ENCODE results near the gene SLC49A3.
"Not testable (repeated sequence)": the region's sequence is repeated elsewhere in the genome, so short reads cannot be mapped to it uniquely, and the experiment has no call there.

Gene SLC49A3

DNA sequence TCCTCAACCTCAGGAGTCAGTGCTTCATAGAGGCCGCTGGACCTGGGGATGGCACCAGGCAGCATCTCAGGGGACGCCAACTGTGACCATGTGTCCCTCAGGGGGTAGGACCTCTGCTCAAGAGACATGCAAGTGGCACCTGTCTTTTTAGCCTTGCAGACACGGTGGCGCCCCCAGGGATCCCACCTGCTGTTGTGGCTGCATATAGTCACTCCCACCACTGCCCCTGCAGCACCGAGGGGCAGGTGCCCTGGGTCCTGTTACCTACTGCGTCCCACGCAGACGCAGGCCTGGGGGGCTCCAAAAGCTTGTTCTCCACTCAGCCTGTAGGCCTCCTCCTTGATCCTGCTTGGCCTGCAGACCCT is 12.1 kb downstream of the SLC49A3 start:
- no peak overlapping the region for H3K27ac ChIP-seq (ENCODE audit: low read length)
- H3K4me1 ChIP-seq (ENCODE audit: control insufficient read depth in 1 of 2, insufficient read depth in 2 of 2, low read length in 2 of 2), result peaks cover 12 to 33% of the 10 kb centered on the region in 2 donors
- H3K36me3 ChIP-seq (ENCODE audit: control insufficient read depth in 1 of 2, insufficient read depth in 2 of 2, low read length in 2 of 2), result peaks cover 5 to 9% of the 10 kb centered on the region in 2 donors
- no peaks in the 10 kb centered on the region for H3K27me3 ChIP-seq (ENCODE audit: low read depth, low read length)
- no peak overlapping the region for H3K4me3 ChIP-seq (ENCODE audit: low read depth in 1 of 2, low read length in 2 of 2)
- no peaks in the 10 kb centered on the region for H3K9me3 ChIP-seq (ENCODE audit: control insufficient read depth in 1 of 2, low read length in 2 of 2)

DNA sequence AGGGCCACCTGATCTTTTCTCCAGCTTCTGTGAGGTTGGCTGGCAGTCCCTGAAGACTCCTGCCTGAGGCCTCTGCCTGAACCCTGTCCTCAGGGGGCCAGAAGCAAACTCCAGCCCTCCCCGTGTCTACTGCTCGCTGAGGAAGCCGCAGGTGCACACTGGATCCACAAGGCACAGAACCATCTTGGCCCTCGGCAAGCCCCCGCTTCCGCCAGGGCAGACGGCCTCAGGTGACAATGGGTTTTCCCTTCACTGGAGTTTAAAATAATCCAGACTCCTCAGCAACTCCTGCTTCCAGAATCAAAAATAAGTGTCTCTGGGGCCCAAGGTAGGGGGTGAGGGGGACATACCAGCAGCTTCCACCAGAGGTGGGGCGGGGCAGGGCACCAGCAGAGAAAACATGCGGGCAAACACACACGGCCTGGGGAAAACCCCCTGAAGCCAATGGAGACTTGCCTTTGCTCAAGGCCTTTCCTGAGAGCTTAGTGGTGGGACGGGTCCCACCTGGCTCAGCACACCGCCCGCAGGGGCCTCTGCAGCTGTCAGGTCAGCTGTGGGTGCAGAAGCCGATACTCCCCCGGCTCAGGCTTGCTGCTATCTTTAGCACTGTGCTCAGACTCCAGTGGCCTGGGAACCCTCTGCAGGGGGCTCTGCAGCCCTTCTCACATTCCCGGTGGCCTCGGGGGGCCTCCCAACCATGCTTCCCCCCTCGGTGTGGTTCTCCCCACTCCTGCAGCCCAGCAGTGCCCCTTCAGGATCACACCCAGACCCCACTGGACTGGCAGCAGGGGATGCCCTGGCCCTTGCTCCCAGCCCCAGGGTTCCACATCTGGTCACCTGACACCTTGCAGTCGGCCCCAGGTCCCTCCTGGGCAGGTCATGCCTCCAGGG is 12.7 kb downstream of the SLC49A3 start:
- Histone ChIP-seq H3K36me3 (ENCODE audit: control insufficient read depth in 1 of 2, insufficient read depth in 2 of 2, low read length in 2 of 2) (peaks cover 10 to 16% of the 10 kb centered on the region in 2 donors), H3K4me1 (ENCODE audit: control insufficient read depth in 1 of 2, insufficient read depth in 2 of 2, low read length in 2 of 2) (peaks cover 12 to 32% of the 10 kb centered on the region in 2 donors), H3K9me3 (ENCODE audit: control insufficient read depth in 1 of 2, low read length in 2 of 2) (no peaks in the 10 kb centered on the region), H3K4me3 (ENCODE audit: low read depth in 1 of 2, low read length in 2 of 2) (no peak overlapping the region), H3K27ac (ENCODE audit: low read length) (no peak overlapping the region), H3K27me3 (ENCODE audit: low read depth, low read length) (no peaks in the 10 kb centered on the region)

DNA sequence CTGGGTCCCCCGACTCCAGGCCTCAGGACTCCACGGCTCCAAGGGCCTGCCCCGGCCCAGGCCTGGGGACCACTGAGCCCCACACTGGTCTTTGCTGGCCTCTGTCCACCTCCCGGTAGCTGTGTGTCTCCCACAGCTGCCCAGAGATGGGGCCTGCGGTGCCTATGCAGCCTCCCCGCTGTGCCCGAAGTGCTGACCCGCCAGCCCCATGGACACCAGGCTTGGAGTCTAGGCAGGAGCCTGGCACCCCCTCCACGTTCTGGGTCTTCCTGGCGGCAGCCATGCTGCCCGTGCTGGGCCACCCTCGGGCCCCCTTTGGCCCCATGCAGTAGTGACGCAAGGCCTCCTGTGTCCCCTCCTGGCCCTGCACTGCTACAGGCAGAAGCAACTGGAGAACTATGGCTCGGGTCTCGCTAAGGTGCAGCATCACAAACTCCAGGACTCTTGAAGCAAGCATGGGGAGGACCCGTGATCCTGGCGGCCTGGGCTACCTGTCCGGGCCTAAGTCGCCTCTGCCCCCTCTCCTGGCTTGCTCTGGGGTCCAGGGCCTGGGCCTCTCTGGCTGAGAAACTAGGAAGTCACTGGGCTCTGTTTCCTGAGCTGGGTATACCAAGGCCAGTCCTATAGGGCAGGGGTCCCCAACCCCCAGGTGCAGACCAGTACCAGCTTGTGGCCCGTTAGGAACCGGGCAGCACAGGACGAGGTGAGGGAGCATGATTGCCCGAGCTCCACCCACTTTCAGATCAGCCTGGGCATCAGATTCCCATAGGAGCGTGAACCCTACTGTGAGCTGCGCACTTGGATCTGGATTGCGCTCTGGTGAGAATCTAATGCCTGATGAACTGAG is 13.7 kb downstream of the SLC49A3 start:
- Histone ChIP-seq H3K4me3 (ENCODE audit: low read depth in 1 of 2, low read length in 2 of 2) (peak overlapping the region; percentile 74 to 95), H3K4me1 (ENCODE audit: control insufficient read depth in 1 of 2, insufficient read depth in 2 of 2, low read length in 2 of 2) (peaks cover 12 to 22% of the 10 kb centered on the region in 2 donors), H3K27me3 (ENCODE audit: low read depth, low read length) (no peaks in the 10 kb centered on the region), H3K9me3 (ENCODE audit: control insufficient read depth in 1 of 2, low read length in 2 of 2) (no peaks in the 10 kb centered on the region), H3K36me3 (ENCODE audit: control insufficient read depth in 1 of 2, insufficient read depth in 2 of 2, low read length in 2 of 2) (peaks cover 15 to 19% of the 10 kb centered on the region in 2 donors), H3K27ac (ENCODE audit: low read length) (peak overlapping the region; percentile 90)

DNA sequence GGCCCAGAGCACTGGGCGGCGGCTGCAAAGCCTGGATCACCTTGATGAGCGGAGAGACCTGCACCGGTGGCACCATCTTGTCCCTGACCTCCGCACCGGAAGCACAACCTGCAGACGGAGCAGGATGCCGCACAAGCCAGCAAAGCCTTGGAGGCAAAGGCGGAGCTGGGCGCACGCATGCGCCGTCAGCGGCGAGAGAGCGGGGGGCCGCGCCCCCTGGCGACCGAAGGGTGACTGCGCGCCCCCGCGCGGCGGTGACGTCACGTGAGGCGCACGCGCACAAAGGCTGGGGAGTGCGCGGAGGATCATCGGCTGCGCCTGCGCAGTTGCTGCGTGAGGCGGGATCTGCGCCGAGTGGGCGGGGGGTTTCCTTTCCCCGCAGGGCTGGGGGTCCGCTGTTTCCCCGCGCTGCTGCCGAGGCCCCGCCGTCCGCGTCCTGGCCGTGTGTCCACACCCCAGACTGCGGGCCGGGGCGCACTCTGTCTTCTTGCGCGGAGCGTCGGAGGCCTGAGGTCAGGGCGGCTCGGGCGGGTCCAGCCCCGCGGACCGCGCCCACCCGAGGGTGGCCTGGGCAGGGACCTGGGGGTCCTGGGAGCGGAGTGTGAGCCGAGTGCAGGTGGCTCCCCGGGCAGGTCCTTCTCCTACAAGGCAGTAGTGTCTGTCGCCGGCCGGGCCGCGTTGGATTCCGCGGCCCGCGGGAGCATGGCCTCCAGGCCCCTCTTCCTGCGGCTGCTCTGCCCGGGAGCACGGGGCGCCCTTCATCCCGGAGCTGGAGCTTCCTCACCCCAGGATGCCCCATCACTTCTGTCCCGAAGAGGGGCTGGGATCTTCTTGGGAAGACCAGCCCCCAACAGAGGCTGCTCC is 14.5 kb downstream of the SLC49A3 start, which contains the start of the genes ATP5ME and MYL5:
TSS of gene ATP5ME (minus strand) at position 105 of the 864 bp plus-strand sequence. CDS start at position 76, 29 bp downstream.
TSS of gene MYL5 (plus strand) at position 371 of the 864 bp plus-strand sequence. CDS start 3,485 bp downstream, outside the sequence.
- Histone ChIP-seq H3K27me3 (ENCODE audit: low read depth, low read length) (no peaks in the 10 kb centered on the region), H3K4me3 (ENCODE audit: low read depth in 1 of 2, low read length in 2 of 2) (peak within 1 kb of the TSS; percentile 77 to 95), H3K4me1 (ENCODE audit: control insufficient read depth in 1 of 2, insufficient read depth in 2 of 2, low read length in 2 of 2) (peaks cover 12 to 22% of the 10 kb centered on the region in 2 donors), H3K36me3 (ENCODE audit: control insufficient read depth in 1 of 2, insufficient read depth in 2 of 2, low read length in 2 of 2) (peaks cover 15 to 19% of the 10 kb centered on the region in 2 donors), H3K27ac (ENCODE audit: low read length) (peak within 1 kb of the TSS; percentile 90), H3K9me3 (ENCODE audit: control insufficient read depth in 1 of 2, low read length in 2 of 2) (no peaks in the 10 kb centered on the region)

DNA sequence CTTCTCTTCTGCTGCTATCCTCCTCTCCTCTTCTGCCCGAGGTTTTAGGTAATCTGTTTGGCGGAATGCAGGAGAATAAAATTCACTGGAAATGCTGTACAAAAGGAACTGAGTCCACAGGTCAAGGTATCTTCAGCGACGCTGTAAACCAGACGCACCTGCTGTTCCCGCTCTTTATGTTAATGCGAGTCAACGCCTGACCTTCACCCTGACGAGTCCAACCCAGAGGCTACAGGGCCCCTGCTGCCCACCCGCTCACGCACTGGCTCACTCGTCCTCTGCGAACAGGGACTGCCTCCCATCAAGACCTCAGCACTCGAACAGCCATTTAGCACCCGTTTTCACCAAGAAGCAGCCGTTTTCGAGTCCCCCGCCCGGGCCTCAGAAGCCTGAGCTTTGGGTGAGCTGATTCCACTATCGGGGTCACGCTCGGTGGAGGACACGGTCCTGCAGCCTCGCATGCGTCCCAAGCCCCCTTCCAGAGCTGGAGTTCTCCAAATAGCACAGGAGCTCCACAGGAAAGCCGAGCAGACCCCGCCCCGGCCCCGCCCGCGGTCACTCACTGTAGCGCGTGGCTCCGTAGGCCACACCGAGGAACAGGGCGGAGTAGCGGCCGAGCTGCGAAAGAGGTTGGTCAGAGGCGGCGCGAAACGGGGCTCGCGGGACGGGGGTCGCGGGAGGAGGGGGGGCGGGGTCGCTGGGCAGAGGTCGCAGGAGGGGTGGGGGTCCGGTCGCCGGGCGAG is 15.4 kb downstream of the SLC49A3 start:
- H3K27me3 ChIP-seq (ENCODE audit: low read depth, low read length), result no peaks in the 10 kb centered on the region
- H3K4me3 ChIP-seq (ENCODE audit: low read depth in 1 of 2, low read length in 2 of 2), result peak overlapping the region; percentile 77 to 95
- peak overlapping the region; percentile 39 for H3K27ac ChIP-seq (ENCODE audit: low read length)
- peaks cover 15 to 19% of the 10 kb centered on the region in 2 donors for H3K36me3 ChIP-seq (ENCODE audit: control insufficient read depth in 1 of 2, insufficient read depth in 2 of 2, low read length in 2 of 2)
- H3K4me1 ChIP-seq (ENCODE audit: control insufficient read depth in 1 of 2, insufficient read depth in 2 of 2, low read length in 2 of 2), result peaks cover 12 to 22% of the 10 kb centered on the region in 2 donors
- no peaks in the 10 kb centered on the region for H3K9me3 ChIP-seq (ENCODE audit: control insufficient read depth in 1 of 2, low read length in 2 of 2)

DNA sequence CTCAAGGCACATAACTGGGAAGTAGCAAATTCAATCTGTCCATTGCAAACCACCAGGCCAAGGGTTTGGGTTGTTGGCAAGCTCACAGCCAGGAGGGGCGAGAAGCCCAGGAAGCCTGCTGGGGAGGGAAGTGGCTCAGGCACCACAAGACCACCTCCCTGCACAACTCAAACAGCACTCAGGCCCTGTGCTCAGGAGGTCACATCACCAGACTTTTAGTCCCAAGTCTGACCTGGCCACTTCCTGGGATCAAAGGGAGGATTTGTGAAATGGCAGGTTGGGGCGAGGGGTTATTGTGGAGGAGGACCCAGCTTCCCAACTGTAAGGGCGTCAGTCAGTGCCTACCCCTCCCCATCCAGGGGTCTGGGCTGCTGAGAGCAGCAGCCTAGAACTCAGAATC is 17.2 kb downstream of the SLC49A3 start:
- Histone ChIP-seq H3K36me3 (ENCODE audit: control insufficient read depth in 1 of 2, insufficient read depth in 2 of 2, low read length in 2 of 2) (peaks cover 15 to 19% of the 10 kb centered on the region in 2 donors), H3K27me3 (ENCODE audit: low read depth, low read length) (no peaks in the 10 kb centered on the region), H3K4me1 (ENCODE audit: control insufficient read depth in 1 of 2, insufficient read depth in 2 of 2, low read length in 2 of 2) (peaks cover 12 to 22% of the 10 kb centered on the region in 2 donors), H3K27ac (ENCODE audit: low read length) (no peak overlapping the region), H3K9me3 (ENCODE audit: control insufficient read depth in 1 of 2, low read length in 2 of 2) (no peaks in the 10 kb centered on the region), H3K4me3 (ENCODE audit: low read depth in 1 of 2, low read length in 2 of 2) (no peak overlapping the region)

DNA sequence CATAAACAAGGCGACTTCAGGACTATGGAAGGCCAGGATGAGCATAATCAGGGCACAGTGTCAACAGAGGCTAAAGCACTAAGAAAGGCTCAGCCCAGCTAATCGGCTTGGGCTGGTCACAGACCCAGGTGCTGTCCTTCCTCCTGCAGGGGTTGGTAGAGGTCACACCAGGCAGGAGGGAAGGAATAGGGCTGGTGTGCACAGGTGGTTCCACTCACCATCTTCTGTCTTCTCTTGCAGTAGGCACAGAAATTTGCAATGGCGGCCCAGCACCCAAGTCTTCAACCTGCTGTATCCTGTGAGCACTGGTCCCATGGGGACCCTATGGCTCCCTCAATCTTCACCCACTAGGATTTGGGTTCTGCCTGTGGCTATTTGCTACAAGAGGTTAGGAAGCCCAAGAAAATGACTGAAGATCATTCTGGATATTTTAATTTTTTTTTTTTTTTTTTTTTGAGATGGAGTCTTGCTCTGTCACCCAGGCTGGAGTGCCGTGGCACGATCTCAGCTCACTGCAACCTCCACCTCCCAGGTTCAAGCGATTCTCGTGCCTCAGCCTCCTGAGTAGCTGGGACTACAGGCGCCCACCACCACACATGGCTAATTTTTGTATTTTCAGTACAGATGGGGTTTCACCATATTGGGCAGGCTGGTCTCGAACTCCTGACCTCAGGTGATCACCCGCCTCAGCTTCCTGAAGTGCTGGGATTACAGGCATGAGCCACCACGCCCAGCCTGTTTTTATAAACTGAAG is 19.0 kb downstream of the SLC49A3 start:
- H3K9me3 ChIP-seq (ENCODE audit: control insufficient read depth in 1 of 2, low read length in 2 of 2); H3K27me3 ChIP-seq (ENCODE audit: low read depth, low read length); H3K27ac ChIP-seq (ENCODE audit: low read length); H3K4me3 ChIP-seq (ENCODE audit: low read depth in 1 of 2, low read length in 2 of 2): not testable (repeated sequence)
- H3K4me1 ChIP-seq (ENCODE audit: control insufficient read depth in 1 of 2, insufficient read depth in 2 of 2, low read length in 2 of 2), result peaks cover 6 to 12% of the 10 kb centered on the region in 2 donors
- H3K36me3 ChIP-seq (ENCODE audit: control insufficient read depth in 1 of 2, insufficient read depth in 2 of 2, low read length in 2 of 2), result peaks cover 15 to 19% of the 10 kb centered on the region in 2 donors

DNA sequence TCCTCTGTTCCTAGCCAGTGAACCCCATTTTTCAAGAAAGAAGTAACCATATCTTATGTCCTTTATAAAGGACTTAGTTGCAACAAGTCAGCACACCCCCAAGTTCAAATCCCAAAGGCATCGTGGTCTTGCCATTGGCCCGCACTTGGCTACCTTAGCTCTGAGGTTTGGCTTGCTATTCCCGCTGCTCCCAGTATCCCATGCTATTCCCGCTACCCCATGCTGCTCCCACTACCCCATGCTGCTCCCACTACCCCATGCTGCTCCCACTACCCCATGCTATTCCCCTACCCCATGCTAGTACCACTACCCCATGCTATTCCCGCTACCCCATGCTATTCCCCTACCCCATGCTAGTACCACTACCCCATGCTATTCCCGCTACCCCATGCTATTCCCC is 20.7 kb downstream of the SLC49A3 start:
- not testable (repeated sequence) for H3K27ac ChIP-seq (ENCODE audit: low read length); H3K9me3 ChIP-seq (ENCODE audit: control insufficient read depth in 1 of 2, low read length in 2 of 2); H3K4me3 ChIP-seq (ENCODE audit: low read depth in 1 of 2, low read length in 2 of 2); H3K27me3 ChIP-seq (ENCODE audit: low read depth, low read length)
- Histone ChIP-seq H3K4me1 (ENCODE audit: control insufficient read depth in 1 of 2, insufficient read depth in 2 of 2, low read length in 2 of 2) (peaks cover 2 to 12% of the 10 kb centered on the region in 2 donors), H3K36me3 (ENCODE audit: control insufficient read depth in 1 of 2, insufficient read depth in 2 of 2, low read length in 2 of 2) (peaks cover 15 to 19% of the 10 kb centered on the region in 2 donors)

DNA sequence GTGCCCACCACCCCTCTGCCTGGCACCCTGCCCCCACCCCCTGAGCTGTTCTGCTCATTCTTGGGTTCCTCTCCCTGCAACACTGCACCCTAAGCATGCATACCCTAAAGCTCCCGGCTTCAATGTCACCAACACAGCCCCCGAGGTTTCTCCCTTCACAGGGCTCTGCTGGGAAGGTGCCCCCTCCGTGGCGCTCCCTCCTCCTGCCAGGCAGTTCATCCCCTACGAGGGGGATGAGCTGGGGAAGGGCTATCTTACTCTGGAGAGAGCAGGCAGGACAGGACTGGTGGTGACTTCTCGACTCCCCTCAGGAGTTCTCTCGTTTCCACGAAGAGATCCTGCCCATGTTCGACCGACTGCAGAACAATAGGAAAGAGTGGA is 21.4 kb downstream of the SLC49A3 start:
- no peak overlapping the region for H3K27ac ChIP-seq (ENCODE audit: low read length)
- H3K4me1 ChIP-seq (ENCODE audit: control insufficient read depth in 1 of 2, insufficient read depth in 2 of 2, low read length in 2 of 2), result peaks cover 0 to 11% of the 10 kb centered on the region in 2 donors
- peaks cover 15 to 16% of the 10 kb centered on the region in 2 donors for H3K36me3 ChIP-seq (ENCODE audit: control insufficient read depth in 1 of 2, insufficient read depth in 2 of 2, low read length in 2 of 2)
- no peaks in the 10 kb centered on the region for H3K9me3 ChIP-seq (ENCODE audit: control insufficient read depth in 1 of 2, low read length in 2 of 2)
- no peaks in the 10 kb centered on the region for H3K27me3 ChIP-seq (ENCODE audit: low read depth, low read length)
- no peak overlapping the region for H3K4me3 ChIP-seq (ENCODE audit: low read depth in 1 of 2, low read length in 2 of 2)
